GM12878 (cell line): ENCODE data around the gene NUDCD3.

ENCODE experiments used
- BHLHE40 ChIP-seq, 2 experiments: fragments of 450-650 bp in 1 of 2; IDR thresholded peaks; 2 replicates each; pipeline ENCODE4 v1.6.1; 2011 to 2017; ENCODE audit warnings: low read depth in 2 of 2, borderline replicate concordance in 1 of 2, improper control_type of control experiment in 1 of 2, low read length in 1 of 2, mild to moderate bottlenecking in 1 of 2
- EP300 ChIP-seq, 2 experiments: fragments of 150-350 bp in 1 of 2; IDR thresholded peaks; 2 replicates each; pipeline ENCODE4 v1.6.1; 2011 to 2012; ENCODE audit warnings: low read depth in 2 of 2, low read length in 2 of 2, borderline replicate concordance in 1 of 2, improper control_type of control experiment in 1 of 2, inconsistent platforms in 1 of 2; ENCODE audit not compliant: control insufficient read depth in 1 of 2
- ETV6 ChIP-seq, 2 experiments: fragments of 450-650 bp in 1 of 2; IDR thresholded peaks in 1 of 2; conservative IDR thresholded peaks in 1 of 2; 2 replicates each; pipeline ENCODE4 v1.6.1; 2014; ENCODE audit warnings: antibody characterized with exemption in 1 of 2, borderline replicate concordance in 1 of 2, low read depth in 1 of 2, mild to moderate bottlenecking in 1 of 2, moderate library complexity in 1 of 2
- EZH2 ChIP-seq: IDR thresholded peaks from 2 replicates; pipeline ENCODE4 v1.6.1; 2012; ENCODE audit warnings: low read depth, mild to moderate bottlenecking, control low read depth, inconsistent platforms, low read length, borderline replicate concordance; ENCODE audit not compliant: control insufficient read depth
- NR2C1 ChIP-seq: fragments of 450-650 bp; IDR thresholded peaks from 2 replicates; pipeline ENCODE4 v1.6.1; 2017; ENCODE audit warnings: antibody characterized with exemption, mild to moderate bottlenecking, moderate library complexity
- POLR2A ChIP-seq: IDR thresholded peaks from 2 replicates; pipeline ENCODE4 v1.6.1; 2011; ENCODE audit warnings: low read depth, mild to moderate bottlenecking, low read length
- TF ChIP-seq, protein P1 (sequence below), 3 experiments: IDR thresholded peaks in 2 of 3; conservative IDR thresholded peaks in 1 of 3; 2 replicates each; pipeline ENCODE4 v1.5.1; 2011; ENCODE audit warnings: low read depth in 3 of 3, low read length in 3 of 3, mild to moderate bottlenecking in 3 of 3, control low read depth in 2 of 3, moderate library complexity in 2 of 3, inconsistent platforms in 1 of 3, mixed read lengths in 1 of 3; ENCODE audit not compliant: control insufficient read depth in 2 of 3, insufficient read depth in 1 of 3; ENCODE audit errors: extremely low read depth in 1 of 3

DNA sequence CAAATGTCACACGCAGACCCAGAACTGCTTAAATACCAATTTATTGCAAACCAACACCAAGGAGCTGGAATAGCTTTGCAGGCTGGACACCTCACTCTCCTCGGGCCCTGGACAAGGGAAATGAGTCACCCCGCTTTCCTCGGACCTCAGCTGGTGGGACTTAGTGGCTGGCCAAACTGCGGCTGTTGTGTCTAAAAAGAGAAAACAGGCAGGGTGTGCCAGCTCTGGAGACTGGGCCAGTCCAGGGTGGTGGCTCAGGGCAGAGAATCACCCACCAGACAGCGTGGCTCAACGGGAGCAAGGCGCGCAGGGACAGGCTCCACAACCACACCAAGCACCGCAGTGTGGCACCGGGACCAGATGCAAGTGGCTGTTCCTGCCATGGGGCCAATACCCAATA, 106.9 kb downstream of the NUDCD3 start:
- no peak for TF ChIP-seq POLR2A
- TF ChIP-seq, protein P1, sequence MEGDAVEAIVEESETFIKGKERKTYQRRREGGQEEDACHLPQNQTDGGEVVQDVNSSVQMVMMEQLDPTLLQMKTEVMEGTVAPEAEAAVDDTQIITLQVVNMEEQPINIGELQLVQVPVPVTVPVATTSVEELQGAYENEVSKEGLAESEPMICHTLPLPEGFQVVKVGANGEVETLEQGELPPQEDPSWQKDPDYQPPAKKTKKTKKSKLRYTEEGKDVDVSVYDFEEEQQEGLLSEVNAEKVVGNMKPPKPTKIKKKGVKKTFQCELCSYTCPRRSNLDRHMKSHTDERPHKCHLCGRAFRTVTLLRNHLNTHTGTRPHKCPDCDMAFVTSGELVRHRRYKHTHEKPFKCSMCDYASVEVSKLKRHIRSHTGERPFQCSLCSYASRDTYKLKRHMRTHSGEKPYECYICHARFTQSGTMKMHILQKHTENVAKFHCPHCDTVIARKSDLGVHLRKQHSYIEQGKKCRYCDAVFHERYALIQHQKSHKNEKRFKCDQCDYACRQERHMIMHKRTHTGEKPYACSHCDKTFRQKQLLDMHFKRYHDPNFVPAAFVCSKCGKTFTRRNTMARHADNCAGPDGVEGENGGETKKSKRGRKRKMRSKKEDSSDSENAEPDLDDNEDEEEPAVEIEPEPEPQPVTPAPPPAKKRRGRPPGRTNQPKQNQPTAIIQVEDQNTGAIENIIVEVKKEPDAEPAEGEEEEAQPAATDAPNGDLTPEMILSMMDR (IDR thresholded peaks at IDR 0.05 in 2 of 3, conservative IDR thresholded peaks at IDR 0.05 in 1 of 3; ENCODE audit: control insufficient read depth in 2 of 3, extremely low read depth in 1 of 3, insufficient read depth in 1 of 3, low read depth in 3 of 3, low read length in 3 of 3), result no peak
- TF ChIP-seq BHLHE40 (IDR thresholded peaks at IDR 0.05; ENCODE audit: borderline replicate concordance in 1 of 2, low read depth in 2 of 2, low read length in 1 of 2), result no peak
- TF ChIP-seq ETV6 (conservative IDR thresholded peaks at IDR 0.05 in 1 of 2, IDR thresholded peaks at IDR 0.05 in 1 of 2; ENCODE audit: borderline replicate concordance in 1 of 2, low read depth in 1 of 2), result no peak
- TF ChIP-seq NR2C1, result no peak
- no peak for TF ChIP-seq EZH2
- TF ChIP-seq EP300 (IDR thresholded peaks at IDR 0.05; ENCODE audit: borderline replicate concordance in 1 of 2, control insufficient read depth in 1 of 2, low read depth in 2 of 2, low read length in 2 of 2), result no peak
